ENCODE data around the gene AHRR.
"Not testable (repeated sequence)": the region's sequence is repeated elsewhere in the genome, so short reads cannot be mapped to it uniquely, and the experiment has no call there.

The AHRR gene

DNA sequence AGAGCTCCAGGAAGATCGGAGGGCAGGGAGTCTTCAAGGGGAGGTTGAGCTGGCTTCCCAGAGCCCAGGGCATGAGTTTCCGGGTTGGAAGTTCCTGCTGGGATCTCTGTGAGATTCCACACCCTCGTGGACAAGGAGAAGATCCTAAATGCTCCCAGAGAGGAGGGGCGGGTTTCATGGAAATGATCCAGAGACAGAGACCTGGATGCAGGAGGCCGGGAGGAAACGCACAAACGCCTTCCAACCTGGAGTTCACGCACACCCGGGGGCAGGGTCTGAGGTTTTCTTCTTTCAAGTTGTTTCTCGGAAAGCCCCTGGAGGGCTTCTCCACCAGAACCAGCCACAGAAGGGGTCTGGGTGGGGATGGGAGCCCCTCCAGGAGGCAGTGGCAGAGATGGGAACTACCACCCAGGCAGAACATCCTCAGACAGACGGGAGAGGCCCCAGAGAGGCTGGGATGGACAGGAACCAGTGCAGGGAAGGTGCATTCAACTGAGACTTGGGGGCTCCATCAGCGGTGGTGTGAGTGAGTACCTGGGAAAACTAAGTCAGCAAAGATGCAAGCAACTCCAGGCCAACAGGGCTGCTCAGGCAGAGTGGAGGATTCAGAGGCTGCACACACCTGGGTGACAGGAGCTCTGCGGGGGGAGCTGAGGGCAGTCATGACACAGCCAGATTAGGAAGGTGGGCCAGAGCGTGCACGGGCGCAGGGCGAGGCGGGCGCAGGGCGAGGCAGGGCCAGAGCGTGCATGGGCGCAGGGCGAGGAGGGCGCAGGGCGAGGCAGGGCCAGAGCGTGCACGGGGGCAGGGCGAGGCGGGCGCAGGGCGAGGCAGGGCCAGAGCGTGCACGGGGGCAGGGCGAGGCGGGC, 69.3 kb downstream of the AHRR start:
- FAIRE-seq (no peak), DNase-seq (ENCODE audit: insufficient read length, low spot score) (no peak)

- DNase-seq (ENCODE audit: insufficient read length, low spot score), result peak; percentile 55
- FAIRE-seq, result peak; percentile 76
Measured at GRCh38 chr5:392431-392988, 71.0 kb downstream of the AHRR start.

DNA sequence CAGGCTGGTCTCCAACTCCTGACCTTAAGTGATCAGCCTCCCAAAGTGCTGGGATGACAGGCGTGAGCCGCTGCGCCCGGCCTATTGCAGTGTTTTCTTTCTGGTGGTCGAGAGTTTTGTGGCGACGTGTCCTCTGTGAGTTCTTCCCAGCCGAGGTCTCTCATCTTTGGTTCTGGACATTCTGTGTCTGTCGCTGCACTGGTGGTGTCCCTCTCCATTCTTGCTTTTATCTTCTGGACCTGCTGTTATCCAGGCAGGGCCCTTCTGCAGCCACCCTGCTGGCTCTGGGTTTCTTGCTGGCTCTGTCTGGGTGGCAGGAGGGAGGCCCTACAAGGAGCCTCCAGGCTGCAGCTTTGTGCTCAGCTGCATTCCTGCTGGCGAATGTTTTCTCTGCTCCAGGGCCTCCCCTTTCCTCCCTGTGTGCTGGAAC, 72.3 kb downstream of the AHRR start:
- DNase-seq (ENCODE audit: insufficient read length, low spot score) (no peak), FAIRE-seq (no peak)

DNA sequence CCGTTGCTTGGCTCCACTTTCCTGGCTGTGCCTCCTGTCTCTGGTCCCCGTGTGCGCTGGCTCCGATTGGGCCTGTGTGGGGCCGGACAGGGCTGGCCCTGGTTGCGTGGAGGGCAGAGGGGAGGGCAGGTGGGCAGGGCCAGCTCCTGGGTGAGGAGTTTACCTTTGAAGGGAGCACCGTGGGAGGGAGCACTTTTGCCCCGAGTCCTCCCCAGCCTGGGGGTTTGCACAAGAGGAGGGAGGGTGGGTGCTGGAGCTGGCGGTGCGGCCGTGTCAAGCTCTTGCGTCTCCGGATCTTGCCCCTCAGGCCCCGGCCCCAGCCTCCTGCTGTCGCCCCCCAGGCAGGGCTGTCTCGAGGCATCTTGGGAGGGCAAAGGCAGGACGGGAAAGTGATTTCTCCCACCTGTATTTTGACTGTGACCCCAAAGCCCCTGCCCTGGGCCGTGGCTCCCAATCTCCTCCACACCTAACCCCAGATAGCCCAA, 73.2 kb downstream of the AHRR start:
- no peak for DNase-seq (ENCODE audit: insufficient read length, low spot score)
- FAIRE-seq, result no peak

DNA sequence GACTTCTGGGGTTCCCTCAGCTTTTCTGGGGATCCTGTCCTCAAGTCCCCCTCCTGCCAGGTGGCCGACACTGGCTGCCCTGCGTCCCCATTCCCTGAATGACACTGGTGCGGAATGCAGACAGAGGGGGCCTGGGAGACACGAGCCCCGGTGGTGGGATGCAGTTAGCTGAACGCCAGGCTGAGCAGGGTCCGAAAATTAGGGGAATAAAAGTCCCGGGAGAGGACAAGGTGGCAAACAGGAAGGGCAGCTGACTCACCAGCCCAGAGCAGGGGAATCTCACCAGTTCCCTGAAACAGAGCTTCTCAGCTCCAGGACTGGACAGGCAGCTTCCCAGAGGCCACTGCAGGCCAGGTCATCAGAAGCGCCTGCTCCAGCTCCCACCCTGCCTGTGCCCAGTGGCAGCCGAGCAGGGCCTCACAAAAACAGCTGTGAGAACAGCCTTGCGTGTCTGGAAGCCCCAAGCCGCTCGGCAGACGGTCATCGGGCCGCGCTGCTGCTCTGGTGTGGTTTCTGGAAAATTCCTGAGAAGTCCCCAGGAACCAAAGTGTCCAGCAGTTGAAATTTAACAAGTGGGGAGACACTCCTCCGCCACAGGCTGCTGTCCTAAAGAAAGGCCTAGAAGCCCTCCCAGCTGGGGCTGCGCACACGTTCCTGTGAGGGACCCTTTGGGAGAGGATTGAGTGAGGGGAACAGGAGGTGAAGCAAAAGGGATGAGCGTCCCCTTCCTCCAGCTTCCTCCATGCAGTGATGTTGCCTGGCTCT, 73.8 kb downstream of the AHRR start:
- FAIRE-seq (peak; percentile 77), DNase-seq (ENCODE audit: insufficient read length, low spot score) (peak; percentile 80)

GRCh38 chr5:395921-396530, 74.5 kb downstream of the AHRR start:
- FAIRE-seq (no peak), DNase-seq (ENCODE audit: insufficient read length, low spot score) (no peak)

GRCh38 chr5:396531-396961, 75.0 kb downstream of the AHRR start:
- DNase-seq (ENCODE audit: insufficient read length, low spot score), result no peak
- no peak for FAIRE-seq

- peak; percentile 79 for FAIRE-seq
- not testable (repeated sequence) for DNase-seq (ENCODE audit: insufficient read length, low spot score)
Measured at GRCh38 chr5:398141-398474, 76.6 kb downstream of the AHRR start.

- no peak for DNase-seq (ENCODE audit: insufficient read length, low spot score)
- FAIRE-seq, result peak; percentile 23
Measured at GRCh38 chr5:398475-399295, 77.2 kb downstream of the AHRR start.

- DNase-seq (ENCODE audit: insufficient read length, low spot score) (no peak), FAIRE-seq (peak; percentile 9)
Measured at GRCh38 chr5:399296-400281, 78.1 kb downstream of the AHRR start.

DNA sequence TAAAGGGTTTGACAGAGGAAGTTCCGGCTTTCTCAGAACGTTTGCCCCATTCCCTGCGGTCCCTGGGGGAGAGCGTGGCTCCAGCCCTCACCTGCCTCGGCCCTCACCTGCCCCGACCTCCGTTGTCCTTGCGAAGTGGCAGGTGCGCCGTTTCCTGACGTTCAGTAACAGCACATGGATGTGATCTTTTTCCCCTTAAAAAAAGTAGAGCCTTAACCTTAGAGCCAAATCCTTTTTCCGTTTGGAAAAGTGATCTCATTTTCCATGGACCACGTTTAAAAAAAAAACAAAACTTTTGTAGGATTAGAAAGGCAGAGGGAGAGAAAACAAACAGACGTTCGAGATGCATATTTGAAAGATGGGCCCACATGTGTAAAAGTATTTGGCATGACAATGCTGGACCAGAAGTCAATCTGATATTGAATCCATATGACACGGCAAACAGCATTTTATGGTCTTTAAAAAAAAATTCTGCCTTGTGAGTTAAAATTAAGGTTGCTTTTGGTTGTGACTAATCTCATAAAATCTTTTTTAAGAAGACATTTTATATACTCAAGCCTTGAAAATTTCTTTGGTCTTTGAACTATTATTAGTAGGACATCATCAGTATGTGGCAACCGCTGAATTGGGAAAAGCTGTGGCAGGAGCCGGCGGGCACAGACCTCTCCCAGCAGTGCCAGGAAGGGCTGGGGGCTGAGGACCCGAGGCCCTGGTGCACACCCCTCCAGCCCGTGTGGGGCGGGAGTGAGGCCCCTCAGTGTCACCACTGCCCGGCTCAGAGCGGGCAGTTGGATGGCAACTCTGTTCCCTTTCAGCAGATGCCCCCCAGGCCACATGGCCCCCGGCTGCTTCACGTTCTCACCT, 79.0 kb downstream of the AHRR start:
- FAIRE-seq (no peak), DNase-seq (ENCODE audit: insufficient read length, low spot score) (no peak)

GRCh38 chr5:401146-402034, 79.9 kb downstream of the AHRR start:
- no peak for FAIRE-seq

GRCh38 chr5:402219-402614, 80.7 kb downstream of the AHRR start:
- peak; percentile 48 for FAIRE-seq

More at GRCh38 chr5:401146-402034, 79.9 kb downstream of the AHRR start:
- DNase-seq (ENCODE audit: insufficient read length, low spot score), result no peak

GRCh38 chr5:402615-403359, 81.3 kb downstream of the AHRR start:
- FAIRE-seq, result peak; percentile 31
- no peak for DNase-seq (ENCODE audit: insufficient read length, low spot score)

More at GRCh38 chr5:402219-402614, 80.7 kb downstream of the AHRR start:
- not testable (repeated sequence) for DNase-seq (ENCODE audit: insufficient read length, low spot score)

DNA sequence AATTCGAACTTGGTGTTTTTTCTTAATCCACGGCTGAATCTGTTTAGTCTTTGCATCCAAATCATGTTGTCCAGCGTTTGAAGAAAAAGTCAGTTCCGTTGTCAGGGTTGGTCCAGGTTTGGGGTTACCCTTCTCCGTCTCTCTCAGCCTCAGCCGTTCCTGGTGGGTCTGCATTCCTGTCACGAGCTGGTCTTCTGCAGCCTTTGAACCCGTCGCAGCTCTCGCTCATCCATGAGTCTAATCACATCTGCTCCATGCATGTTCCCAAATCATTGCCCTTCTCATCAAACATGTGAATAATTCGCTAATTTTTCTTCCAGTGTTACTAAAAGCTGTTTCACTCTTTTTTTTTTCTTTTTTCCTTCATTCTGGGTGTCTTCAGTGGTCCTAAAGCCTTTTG, 82.5 kb downstream of the AHRR start:
- FAIRE-seq (peak; percentile 16), DNase-seq (ENCODE audit: insufficient read length, low spot score) (no peak)

DNA sequence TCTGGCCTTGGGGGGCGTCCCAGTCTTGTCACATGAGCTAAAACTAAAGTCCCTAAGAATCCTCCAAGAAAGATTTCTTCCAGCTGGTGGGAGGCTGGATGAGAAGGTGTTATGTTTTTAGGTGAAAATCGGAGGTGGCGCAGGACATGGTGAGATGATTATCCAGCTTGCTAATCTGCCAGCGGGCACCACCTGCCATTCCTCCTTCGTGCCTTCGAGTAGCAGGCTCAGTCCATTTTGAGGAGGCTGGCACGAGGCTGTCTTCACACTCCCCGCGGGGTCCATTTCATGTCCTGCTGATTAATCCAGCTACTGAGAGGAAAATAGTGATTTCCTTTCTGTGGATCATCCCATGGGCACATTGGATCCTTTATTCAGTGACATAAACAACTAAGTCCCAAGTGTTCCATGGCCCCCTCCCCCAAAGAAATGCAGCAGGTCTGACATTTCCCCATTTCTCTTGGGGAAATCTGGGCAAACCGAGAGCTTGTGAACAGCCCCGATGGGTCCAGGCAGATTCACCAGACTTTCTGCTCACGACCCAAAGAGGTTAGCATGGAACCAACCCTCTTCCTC, 83.2 kb downstream of the AHRR start:
- DNase-seq (ENCODE audit: insufficient read length, low spot score) (no peak), FAIRE-seq (no peak)
